HG02623 (cell line): Measurements from ENCODE around the gene RALGDS.
"Not testable (repeated sequence)": the region's sequence is repeated elsewhere in the genome, so short reads cannot be mapped to it uniquely, and the experiment has no call there.

Experiments
- ATAC-seq: cut with Tn5 transposase; IDR thresholded peaks from one replicate; pipeline ENCODE4 v1.9.1; 2021; ENCODE audit warnings: moderate library complexity; ENCODE audit not compliant: unreplicated experiment

Gene RALGDS

DNA sequence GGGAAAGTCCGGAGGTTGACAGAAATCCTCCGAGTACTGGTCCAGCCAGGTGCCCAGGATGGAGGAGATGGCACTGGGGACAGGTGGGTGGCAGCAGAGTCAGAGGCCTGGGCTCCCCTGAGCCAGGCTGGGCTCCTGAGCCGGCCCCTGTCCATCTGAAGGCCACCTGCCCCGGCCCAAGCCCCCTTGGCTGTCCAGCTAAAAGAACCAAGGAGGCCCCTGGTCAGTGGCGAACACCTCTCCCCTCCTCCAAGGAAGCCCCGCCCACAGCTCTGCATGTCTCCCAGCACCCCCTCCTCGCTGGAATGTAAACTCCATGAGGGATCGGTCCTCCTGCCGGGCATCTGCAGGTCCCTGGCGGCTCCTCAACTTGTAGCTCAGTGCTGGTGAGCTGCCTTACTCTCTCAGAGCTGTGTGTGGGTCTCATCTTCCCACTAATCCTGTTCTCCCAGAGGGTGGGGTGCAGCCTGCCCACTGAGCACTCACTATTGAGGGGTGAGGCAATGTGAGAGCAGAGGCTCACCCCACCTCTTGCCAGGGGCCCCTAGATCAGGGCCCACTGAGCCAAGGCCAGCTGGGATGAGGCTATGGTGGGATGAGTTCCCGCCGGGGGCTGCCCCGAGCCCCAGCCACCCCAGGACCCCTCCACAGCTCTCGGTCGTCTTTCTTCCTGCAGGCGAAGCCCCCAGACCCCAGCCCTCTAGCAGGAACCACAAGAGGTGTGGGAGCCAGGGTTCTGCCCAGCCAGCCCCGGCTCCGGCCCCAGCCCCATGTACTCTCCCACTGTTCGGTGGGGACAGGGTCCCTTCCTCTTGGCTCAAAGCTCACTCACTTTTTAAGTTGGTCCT is 12.0 kb downstream of the RALGDS start:
- ATAC-seq: no peak

DNA sequence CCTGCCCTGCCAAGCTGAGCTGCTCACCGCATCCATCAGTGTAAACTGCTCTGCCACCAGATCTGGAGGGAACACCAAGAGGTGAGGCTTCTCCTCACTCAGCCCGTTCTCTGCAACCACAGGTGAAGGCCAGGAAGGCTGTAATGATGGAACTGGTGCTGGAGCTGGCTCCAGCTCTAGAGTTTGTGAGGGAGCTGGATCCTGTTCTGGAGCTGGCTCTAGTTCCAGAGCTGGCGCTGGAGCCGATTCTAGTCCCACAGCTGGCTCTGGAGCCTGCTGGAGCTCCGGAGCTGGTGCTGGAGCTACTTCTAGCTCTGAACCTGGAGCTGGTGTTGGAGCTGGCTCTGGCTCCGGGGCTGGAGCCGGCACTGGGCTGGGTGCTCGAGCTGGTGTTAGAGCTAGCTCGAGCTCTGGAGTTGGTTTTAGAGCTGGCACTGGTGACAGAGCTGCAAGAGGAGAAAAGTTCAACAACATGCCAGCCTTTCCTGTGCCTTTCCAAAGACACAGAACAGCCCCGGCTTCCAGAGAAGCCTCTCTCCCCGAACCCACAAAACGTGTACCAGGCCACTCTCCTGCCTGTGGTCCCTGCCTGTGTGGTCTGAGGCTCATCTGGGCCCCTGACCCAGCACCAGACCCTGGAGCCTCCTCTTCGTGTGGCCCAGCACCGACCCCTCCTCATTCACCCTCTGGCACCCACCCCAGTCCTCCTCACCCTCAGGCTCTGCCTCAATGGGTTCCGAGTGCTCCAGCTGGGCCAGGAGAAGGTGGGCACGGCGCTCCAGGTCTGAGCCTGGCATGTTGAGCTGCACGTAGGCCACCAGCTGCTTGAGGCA is 12.9 kb downstream of the RALGDS start:
- no peak for ATAC-seq

DNA sequence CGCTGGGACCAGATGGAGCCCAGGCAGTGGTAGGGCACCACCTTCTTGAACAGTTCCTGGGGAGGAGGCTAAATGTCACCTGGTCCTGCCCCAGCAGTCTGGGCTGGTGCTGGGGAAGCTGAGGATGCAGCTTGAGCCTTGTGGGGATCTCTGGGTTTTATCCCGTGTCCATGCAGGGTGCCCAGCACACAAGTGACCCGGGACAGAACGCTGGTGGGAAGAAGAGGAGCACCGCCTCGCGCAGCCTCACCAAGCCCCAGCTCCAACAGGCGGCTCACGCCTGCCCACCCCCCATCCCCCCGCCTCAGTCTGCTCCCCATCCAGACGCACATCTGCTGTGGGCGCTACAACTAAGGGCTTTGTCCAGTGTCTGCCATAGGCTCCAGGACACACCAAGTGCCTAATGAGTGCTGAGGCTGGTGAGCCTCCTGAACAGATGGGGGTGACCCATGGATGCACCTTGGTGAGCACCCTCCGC is 13.8 kb downstream of the RALGDS start:
- ATAC-seq: no peak

DNA sequence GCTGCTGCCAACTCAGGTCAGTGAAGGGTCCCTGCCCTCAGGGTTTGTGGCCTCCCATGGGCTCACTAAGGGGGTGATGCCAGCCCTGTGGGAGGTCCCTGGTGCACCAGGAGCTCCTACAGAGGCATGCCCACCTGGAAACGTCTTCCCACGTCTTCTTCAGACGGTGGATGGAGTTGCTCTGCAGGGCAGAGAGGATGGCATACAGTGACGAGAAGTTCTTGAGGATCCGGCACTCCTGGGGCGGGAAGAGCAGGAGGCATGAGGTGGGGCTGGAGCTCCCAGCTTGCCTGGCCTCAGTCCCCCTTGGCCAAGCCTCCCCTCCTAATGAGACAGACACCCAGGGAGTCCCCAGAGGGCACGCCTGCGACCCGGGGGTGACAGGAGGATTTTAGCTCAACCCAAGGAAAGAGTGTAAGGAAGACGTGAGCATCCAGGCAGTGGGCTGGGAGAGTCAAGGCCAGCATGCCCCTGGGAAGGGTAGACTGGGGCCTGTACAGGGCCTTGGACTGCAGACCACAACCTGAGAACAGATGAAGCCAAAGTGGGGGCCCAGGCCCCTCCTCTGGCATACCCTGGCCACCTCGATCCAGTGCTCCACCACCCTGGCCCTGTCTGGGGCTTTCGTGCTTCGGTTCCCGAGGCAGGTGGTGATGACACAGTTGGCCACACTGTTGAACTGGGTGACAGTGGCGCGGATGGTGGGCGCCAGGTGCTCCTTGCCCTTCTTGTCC is 14.4 kb downstream of the RALGDS start:
- no peak for ATAC-seq

DNA sequence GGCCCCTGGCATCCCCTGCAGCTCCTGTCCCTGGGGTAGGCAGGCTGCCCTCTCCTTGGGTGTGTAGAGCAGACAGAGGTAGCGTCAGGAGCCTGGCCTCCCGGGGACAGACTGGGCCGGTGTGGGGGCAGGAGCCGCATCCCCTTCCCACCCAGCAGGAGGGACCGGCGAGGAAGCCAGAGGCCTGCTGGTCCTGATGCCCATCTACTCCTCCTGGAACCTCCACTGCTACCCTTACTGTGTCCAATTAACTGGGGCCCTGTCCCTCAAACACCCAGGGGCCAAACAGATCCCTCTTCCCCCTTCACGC is 15.6 kb downstream of the RALGDS start:
- no peak for ATAC-seq

DNA sequence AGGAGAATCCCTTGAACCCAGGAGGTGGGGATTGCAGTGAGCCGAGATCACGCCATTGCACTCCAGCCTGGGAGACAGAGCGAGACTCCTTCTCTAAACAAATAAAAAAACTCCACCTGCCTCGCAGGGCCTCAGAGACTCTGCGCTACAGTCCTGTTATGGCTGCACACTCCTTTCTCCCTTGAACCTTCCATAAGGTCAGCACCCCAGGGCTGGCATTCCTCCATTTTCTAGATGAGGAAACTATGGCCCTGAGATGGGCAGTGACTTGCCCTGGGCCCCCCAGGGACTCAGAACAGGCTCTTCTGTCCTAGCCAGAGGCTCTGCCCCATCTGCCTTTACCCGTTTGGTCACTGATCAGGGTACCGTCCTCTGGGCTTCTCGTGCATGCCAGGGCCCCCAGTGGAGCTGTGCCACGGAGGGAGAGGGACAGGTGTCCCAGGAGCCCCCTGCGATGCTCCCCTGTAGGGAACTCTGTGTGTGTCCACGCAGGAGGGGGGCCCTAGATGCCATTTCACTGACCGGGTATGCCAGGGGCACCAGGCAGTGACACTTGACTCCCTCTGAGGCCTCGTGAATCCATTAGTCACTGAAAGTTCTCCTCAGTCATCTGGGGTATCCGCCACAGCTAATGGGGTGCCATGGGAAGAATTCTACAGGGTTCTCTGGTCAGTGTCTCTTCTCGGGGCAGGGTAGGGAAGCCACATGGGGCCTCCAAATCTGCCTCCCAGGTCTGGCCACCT is 16.2 kb downstream of the RALGDS start:
- no peak for ATAC-seq

DNA sequence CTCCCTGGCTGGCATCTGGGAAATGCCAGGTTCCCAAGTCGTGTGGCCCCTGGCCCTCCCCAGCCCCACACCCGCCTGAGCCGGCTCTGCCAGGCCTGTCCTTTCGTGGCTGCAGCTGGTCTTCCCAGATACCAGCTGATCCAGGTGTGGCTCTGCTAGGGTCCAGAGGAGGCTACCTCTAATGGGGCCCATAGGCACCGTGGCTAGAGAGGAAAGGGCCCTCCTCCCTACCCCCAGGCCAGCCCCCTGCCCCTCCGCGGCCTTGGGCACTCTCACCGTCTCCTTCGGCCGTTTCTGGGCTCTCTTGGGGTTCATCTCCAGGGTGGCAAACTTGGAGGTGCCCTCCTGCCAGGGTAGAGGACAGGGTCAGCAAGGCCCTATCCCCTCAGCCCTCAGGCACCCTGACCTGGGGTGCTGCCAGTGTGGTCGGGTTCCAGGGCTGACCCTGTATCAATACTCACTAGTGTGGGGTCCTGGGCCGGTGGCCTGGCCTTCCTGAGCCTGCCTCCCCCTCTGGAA is 17.0 kb downstream of the RALGDS start:
- ATAC-seq: no peak

DNA sequence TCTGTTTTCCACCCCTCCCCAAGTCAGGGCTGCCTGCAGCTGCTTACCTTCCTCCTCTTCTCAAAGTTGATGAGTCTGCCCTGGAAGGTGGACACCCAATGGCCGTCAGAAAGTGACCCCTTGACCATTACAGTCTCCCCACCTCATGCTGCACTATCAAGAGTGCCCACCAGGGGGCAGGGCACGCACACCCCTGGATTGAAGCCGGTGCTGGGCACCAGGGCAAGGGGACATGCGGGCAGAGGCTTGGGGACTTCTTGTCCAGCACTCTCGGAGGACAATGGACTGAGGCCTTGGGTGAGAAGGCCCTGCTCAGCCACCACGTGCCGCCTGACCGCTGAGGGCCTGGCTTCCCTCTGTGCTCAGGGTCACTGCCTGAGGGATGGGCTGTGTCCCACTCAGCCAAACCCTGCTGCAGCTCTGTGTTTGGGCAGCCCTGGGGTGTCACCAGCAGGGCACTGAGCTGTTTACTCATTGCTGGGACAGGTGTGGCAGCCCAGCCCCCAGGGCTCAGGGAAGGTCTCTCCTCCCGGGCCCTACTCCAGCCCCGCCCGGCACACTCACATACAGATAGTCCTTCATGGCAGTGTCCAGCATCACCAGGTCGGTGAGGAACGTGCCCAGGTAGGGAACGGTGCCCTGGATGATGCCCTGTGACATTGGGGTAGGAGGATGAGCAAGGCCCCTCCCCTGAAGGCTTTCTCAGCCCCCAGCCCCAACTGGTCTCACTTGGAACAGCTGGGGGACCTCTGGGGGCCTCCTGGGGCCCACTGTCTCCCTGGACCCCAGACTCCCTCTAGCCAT is 17.7 kb downstream of the RALGDS start:
- ATAC-seq: no peak

DNA sequence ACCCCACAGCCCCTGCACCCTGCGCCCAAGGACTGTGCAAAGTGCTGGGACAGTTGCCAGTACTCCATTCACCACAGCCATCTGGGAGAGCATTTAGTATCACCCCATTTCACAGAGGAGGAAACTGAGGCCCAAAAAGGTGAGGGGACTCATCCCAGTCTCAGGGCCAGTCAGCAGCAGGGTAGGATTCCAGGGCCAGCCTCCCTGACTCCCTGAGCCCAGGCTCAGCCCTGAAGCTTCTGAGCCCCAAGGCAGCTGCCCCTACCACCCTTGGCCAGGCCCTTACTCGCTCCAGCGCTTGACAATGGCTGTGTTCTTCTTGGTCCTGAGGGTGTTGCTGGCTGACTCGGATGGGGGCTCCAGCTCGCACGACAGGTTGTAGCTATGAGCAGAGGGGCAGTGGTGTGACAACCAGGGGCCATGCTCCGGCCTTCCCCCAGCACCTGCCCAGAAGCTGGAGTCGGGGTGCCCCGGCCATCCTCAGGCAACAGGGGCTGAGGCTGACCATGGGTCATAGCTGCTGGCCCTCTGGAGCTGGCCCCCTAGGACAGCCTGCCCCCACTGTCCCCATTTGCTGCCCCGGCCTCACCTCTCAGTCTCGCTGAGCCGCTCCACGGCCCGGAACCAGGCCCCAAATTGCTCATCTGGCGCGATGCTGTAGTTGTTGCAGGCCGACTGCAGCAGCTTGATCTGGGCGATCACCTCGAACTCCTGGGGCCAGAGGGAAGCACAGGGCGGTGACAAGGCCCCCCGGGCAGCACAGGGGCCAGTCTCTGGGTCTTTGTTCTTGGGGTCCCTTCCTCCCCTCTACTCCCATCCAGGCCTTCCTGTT is 18.6 kb downstream of the RALGDS start:
- ATAC-seq: no peak

DNA sequence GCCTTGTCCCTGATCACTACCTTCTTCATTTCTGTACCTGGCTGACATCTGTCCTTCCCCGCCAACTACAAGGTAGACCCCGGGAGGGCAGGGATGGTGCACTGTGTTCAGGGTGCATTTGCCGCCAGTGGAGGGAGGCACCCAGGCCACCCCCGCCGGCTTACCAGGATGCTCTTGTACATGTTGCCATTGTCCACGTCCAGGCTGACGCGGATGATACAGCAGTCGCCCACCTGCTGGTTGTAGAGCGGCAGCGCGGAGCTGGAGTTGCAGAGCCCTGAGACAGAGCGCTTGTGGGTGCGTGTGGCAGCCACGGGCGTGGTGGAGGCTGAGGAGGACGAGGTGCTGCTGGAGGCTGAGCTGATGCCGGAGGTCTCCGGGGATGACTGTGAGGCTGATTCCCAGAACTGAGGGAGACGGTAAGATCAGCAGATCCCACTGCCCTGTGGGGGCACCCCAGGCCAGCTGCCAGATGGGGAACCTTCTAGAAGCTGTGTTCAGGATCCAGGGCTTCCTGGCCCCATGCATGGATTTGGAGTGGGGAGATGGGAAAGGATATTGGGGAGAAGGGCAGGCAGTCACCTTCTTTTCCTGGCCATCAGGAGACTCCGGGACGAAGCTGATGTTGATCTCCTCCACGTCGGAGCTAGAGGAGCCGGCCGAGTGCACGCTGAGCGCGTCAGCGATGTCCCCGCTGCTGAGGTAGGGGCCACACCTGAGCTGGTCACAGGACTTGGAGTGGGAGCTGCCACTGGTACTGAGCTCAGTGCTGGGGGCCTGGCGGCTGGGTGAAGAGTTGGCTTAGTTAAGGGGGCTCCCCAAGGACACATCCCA is 19.5 kb downstream of the RALGDS start:
- no peak for ATAC-seq

DNA sequence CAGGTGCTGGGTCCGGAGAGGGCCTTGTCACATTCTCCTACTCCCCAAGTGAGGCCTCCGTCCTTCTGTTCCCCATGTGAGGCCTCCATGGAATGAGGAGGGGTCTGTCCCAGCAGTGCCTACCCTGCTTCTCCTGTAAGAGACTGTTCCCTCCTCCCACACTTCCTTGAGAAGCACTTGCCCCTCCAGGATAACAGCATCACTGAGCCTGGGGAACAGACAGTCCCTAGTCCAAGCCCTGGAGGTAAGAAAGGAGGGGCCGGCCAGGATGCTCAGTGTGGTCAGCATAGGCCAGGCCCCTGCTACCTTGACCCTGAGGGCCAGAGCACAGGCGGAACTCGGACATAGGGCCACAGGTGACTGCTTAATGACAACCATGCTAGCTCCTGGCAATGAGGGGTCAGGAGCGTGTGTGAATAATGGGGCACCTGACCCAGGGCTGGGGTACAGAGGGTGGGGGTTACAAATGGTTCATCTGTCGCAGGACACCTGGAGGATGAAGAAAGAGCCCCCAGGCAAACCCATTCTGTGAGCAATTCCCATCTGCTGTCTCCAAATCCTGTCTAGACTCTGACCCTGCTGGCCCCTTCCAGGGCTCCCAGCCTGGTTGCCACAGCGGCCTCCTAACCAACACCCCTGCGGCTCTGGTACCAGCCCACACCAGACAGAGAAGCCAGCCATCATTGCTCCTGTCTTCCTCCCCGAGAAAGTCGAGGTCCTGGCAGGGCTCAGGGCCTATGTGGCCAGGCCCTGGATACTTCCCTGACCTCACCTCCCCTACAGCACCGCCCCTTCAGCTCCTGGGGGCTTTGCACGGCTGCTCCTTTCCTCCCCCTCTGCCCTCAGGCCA is 20.3 kb downstream of the RALGDS start:
- no peak for ATAC-seq

DNA sequence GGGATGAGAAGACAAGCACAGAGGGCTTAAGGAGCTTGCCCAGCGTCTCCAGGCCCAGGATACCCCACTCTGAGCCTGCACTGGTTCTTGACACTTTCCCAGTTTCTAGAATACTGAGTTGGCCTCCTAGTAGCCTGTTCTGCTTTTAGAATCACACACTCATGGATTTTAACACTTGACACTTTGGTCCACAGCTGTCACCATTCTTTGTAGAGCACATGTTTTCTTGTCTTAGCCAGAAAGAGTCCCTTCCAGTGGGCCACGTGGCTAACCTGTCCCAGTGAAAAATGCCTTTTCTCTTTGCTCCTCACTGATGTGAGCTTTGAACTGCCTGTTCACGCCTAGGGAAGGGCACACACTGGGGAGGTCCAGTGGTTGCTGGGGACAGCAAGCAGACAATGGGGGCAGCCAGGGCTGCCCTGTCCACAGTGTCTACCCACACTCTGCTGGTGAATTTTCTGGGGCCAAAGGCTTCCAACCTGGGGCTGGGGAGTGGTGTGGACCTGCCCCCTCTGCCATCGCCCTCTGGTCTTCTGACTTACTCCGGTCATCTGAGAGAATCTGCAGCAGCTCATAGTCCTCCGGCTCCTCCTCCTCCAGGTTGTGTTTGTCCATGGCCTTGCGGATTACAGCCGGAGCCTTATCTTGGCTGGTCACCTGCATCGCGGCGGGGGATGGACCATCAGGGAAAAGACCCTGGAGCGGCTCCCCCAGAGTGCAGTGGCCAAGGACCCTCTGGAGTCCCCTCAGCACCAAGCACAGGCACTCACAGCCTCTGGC is 21.1 kb downstream of the RALGDS start:
- no peak for ATAC-seq

DNA sequence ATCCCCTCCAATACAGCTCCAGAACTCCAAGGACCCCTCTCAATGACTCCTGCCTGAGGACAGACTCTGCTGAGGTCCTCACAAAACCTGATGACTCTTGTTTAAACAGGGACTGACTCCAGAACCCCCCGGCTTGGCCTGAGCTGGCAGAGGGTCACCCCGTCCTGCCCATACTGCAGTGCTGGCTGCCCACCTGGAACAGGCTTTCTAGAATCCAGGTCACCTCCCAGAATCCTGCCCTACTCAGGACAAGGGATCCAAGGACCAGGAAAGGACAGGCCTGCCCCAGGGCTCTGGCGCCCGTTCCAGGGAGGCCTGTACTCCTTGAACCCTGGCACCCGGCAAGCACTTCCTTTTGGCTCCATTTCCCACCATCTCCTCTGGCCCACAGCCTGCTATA is 22.2 kb downstream of the RALGDS start:
- ATAC-seq: no peak

DNA sequence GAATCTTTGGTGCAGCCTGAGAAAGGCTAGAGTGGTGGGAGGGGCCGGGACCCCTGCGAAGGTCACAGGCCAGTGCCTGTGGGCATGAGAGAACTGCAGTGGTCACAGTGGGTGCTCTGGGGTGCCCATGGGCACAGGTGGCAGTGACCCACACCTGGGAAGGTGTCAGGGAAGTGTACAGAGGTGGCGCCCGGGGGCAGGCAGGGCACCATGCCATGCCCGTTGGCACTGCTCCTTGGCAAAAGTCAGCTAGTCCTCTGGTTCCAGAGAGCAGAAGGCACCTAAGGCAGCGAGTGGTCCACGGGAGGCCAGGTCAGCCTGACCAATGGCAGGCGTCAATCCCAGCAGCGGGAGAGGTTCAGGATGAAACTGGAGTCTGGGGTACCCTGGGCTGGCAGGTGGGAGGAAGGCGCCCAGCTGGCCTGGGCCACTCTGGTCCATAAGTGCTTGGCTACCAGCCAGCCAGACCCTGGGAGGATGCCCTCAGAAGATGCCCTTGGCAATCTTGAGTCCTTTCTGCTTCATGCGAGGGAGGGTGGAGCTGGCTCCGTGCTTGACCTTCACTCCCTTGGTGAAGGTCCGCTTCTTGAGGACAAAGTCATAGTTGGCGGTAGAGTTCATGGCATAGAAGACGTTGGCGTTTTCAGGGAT is 22.8 kb downstream of the RALGDS start:
- ATAC-seq: no peak

DNA sequence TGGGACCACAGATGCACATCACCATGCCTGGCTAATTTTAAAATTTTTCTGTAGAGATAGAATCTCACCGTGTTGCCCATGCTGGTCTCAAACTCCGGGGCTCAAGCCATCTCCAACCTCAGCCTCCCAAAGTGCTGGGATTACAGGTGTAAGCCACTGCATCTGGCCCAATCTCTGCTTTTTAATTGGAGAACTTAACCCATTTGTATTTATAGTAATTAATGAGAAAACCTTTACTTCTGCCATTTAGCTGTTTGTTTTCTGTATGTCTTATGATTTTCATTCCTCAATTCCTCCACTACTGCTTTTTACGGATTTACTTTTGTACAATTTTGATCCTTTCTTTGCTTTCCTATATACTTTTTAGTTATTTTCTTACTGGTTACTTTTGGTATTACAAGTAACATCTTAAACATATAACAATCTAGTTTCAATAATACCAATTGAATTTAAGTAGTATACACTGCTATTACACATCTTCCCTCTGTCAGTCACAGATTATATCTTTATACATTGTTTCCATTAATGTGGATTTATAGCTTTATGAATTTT is 26.1 kb downstream of the RALGDS start:
- ATAC-seq: no peak

DNA sequence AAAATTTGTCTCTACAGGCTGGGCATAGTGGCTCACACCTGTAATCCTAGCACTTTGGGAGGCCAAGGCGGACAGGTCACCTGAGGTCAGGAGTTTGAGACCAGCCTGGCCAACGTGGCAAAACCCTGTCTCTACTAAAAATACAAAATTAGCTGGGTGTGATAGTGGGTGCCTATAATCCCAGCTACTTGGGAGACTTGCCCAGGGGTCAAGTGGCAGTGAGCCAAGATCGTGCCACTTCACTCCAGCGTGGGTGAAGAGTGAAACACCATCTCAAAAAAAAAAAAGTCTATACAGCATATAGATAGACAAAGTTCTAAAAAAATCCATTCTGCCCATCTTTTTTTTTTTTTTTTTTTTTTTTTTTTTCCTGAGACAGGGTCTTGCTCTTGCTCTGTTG is 26.7 kb downstream of the RALGDS start:
- not testable (repeated sequence) for ATAC-seq
